Ishikawa (cell line): Measurements from ENCODE around the gene PLA2G6.

Source experiments
- CEBPB ChIP-seq: IDR thresholded peaks from 2 replicates; pipeline ENCODE4 v1.6.1; 2012
- CREB1 ChIP-seq: IDR thresholded peaks from 2 replicates; pipeline ENCODE4 v1.6.1; 2012; ENCODE audit warnings: low read depth
- EGR1 ChIP-seq: IDR thresholded peaks from 2 replicates; pipeline ENCODE4 v1.6.1; 2012
- EP300 ChIP-seq: IDR thresholded peaks from 2 replicates; pipeline ENCODE4 v1.6.1; 2012; ENCODE audit warnings: borderline replicate concordance
- FOXM1 ChIP-seq: IDR thresholded peaks from 2 replicates; pipeline ENCODE4 v1.6.1; 2012; ENCODE audit warnings: low read depth, borderline replicate concordance
- MAX ChIP-seq: IDR thresholded peaks from 2 replicates; pipeline ENCODE4 v1.6.1; 2012
- NFIC ChIP-seq: IDR thresholded peaks from 2 replicates; pipeline ENCODE4 v1.6.1; 2012
- RAD21 ChIP-seq: IDR thresholded peaks from 2 replicates; pipeline ENCODE4 v1.6.1; 2012; ENCODE audit warnings: low read depth
- REST ChIP-seq: IDR thresholded peaks from 2 replicates; pipeline ENCODE4 v1.6.1; 2012; ENCODE audit warnings: low read depth, mild to moderate bottlenecking
- TAF1 ChIP-seq: IDR thresholded peaks from 2 replicates; pipeline ENCODE4 v1.6.1; 2012; ENCODE audit warnings: low read depth, mild to moderate bottlenecking
- TCF12 ChIP-seq: IDR thresholded peaks from 2 replicates; pipeline ENCODE4 v1.6.1; 2012; ENCODE audit warnings: low read depth
- TEAD4 ChIP-seq: IDR thresholded peaks from 2 replicates; pipeline ENCODE4 v1.6.1; 2012
- USF1 ChIP-seq: IDR thresholded peaks from 2 replicates; pipeline ENCODE4 v1.6.1; 2012
- YY1 ChIP-seq: IDR thresholded peaks from 2 replicates; pipeline ENCODE4 v1.6.1; 2012; ENCODE audit warnings: low read depth
- ZBTB7A ChIP-seq: IDR thresholded peaks from 2 replicates; pipeline ENCODE4 v1.6.1; 2012; ENCODE audit warnings: low read depth

PLA2G6 gene

GRCh38 chr22:38129856-38130255, 51.8 kb downstream of the PLA2G6 start:
- TF ChIP-seq NFIC, result no peak

- TF ChIP-seq TEAD4 (no peak), EP300 (no peak), EGR1 (no peak), TCF12 (no peak), FOXM1 (no peak), MAX (no peak), YY1 (no peak), NFIC (no peak), TAF1 (no peak), ZBTB7A (no peak), RAD21 (no peak), REST (no peak), USF1 (no peak), CREB1 (no peak), CEBPB (no peak)
Observed at GRCh38 chr22:38129021-38129420, 52.6 kb downstream of the PLA2G6 start.

- TF ChIP-seq REST, result no peak
- TF ChIP-seq TAF1, result no peak
- TF ChIP-seq USF1, result no peak
- no peak for TF ChIP-seq TEAD4
- TF ChIP-seq RAD21, result no peak
- TF ChIP-seq EGR1, result no peak
- TF ChIP-seq NFIC, result no peak
- no peak for TF ChIP-seq FOXM1
- no peak for TF ChIP-seq ZBTB7A
- TF ChIP-seq YY1, result no peak
- TF ChIP-seq MAX, result no peak
- TF ChIP-seq TCF12, result no peak
- no peak for TF ChIP-seq CEBPB
- TF ChIP-seq CREB1, result no peak
- no peak for TF ChIP-seq EP300
Observed at GRCh38 chr22:38127869-38128268, 53.8 kb downstream of the PLA2G6 start.

GRCh38 chr22:38126928-38127668, 54.5 kb downstream of the PLA2G6 start:
- TF ChIP-seq TAF1 (no peak), YY1 (no peak), CREB1 (no peak), TEAD4 (no peak), FOXM1 (no peak), TCF12 (no peak), EP300 (no peak), USF1 (no peak), RAD21 (no peak), NFIC (no peak), ZBTB7A (no peak), EGR1 (no peak), MAX (no peak)

GRCh38 chr22:38125751-38126201, 55.9 kb downstream of the PLA2G6 start:
- TF ChIP-seq TCF12 (no peak), ZBTB7A (no peak), YY1 (no peak), EP300 (no peak), MAX (no peak), REST (no peak), TEAD4 (no peak), RAD21 (no peak), TAF1 (no peak), NFIC (no peak), FOXM1 (no peak), USF1 (no peak), CREB1 (no peak), EGR1 (no peak), CEBPB (no peak)
